Measurements from ENCODE around the gene NFIX. TPM values are rescaled to one million over a fixed set of nuclear protein-coding genes. Genes with fewer than 3 reads are reported as not detected.

Gene NFIX
- total and polyA plus RNA-seq, 9 of the 15 experiments (the other 6 are each of a cell fraction or from before 2014, with no cell fraction given) = 0.28 to 26.8 (median 5.4) TPM

DNA sequence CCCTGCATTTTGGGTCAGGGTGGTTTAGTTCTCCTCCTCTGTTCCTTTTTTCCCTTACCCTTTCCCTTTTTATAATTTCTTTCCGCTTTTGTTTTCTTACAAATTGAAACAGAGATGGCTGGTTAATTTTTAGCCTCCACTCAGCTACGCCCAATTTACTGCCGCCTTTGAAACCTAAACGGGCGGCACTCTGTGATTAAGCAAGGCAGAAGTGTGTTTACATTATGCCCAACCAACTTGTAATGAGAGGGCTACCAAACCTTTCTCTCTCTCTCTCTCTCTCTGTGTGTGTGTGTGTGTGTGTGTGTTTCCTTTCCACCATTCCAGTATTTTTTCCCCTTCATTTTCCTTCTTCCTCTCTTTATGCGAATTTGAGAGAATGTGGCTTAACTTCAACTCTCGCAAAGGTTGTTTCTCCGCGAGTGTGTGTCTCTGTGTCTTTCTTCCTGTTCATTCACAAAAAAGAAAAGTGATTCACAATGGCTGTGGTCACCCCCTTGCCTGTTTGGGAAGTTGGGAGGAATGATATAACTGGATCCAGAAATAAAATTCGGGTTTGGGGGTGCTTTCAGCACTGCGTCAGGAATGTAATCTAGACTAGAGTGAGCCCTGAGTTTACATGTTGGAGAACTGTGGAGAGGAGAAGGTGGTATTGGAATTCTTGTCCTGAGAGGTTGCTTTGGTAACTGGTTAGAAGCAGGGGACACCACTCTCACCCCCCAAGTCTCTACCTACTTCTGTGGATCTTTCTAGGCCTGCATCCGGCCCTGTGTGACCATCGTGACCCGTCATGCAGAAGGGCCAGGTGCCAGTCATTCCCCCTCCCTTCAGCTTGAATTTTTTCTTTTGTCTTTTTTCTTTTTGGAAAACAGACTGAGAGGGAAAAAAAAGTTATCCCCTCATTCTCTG, 31.4 kb downstream of the NFIX start:
- no peaks in the 10 kb centered on the region for H3K9me1 ChIP-seq (ENCODE audit: control insufficient read depth, insufficient read depth, low read length)
- ATAC-seq (no peak), FAIRE-seq (no peak), DNase-seq (ENCODE audit: extremely low read depth in 1 of 4, low spot score in 3 of 4) (no peak)
- H3K4me3 ChIP-seq = no peak overlapping the region
- H3K4me2 ChIP-seq (ENCODE audit: insufficient read depth, low read length) = no peak overlapping the region
- H2AFZ ChIP-seq (ENCODE audit: low read depth, low read length) = no peak overlapping the region
- intact Hi-C loops (cut with micrococcal nuclease) = no loop called here
- in situ Hi-C loops (cut with MboI) = loop anchor here (5.0 kb wide), 1 partner anchor 39 kb away; no protein-coding TSS in a partner anchor
- WGBS (ENCODE audit: insufficient coverage, low coverage, missing lambda C conversion rate) = 82% methylated on average over 12 of the region's 14 CpGs
- H3K9ac ChIP-seq (ENCODE audit: insufficient read depth in 1 of 2, low read depth in 2 of 2, low read length in 2 of 2) = no peak overlapping the region; a peak in 1 of 4 replicates
- peaks cover 49% of the 10 kb centered on the region; the same call in 2 of the 3 replicates for H3K36me3 ChIP-seq (ENCODE audit: control insufficient read depth, insufficient read depth, low read length)
- H4K20me1 ChIP-seq (replicated peaks; ENCODE audit: control insufficient read depth, insufficient read depth, low read length) = no peaks in the 10 kb centered on the region
- H3K4me1 ChIP-seq (replicated peaks in 1 of 2; ENCODE audit: control insufficient read depth in 2 of 2, insufficient read depth in 2 of 2, low read length in 2 of 2) = peaks cover 12 to 31% of the 10 kb centered on the region in 2 experiments; a peak in 3 of 5 replicates
- no peak for TF ChIP-seq ZNF140 (CRISPR knock-in tag; IDR thresholded peaks at IDR 0.05)
- TF ChIP-seq, protein P1, sequence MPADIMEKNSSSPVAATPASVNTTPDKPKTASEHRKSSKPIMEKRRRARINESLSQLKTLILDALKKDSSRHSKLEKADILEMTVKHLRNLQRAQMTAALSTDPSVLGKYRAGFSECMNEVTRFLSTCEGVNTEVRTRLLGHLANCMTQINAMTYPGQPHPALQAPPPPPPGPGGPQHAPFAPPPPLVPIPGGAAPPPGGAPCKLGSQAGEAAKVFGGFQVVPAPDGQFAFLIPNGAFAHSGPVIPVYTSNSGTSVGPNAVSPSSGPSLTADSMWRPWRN (IDR thresholded peaks at IDR 0.05; ENCODE audit: low read depth) = no peak
- TF ChIP-seq PRPF4 (IDR thresholded peaks at IDR 0.05; ENCODE audit: insufficient read depth, low read depth, low read length, poor library complexity, severe bottlenecking) = no peak
- TF ChIP-seq SMAD3 (CRISPR knock-in tag; conservative IDR thresholded peaks at IDR 0.05) = no peak
- H3K79me2 ChIP-seq (ENCODE audit: control insufficient read depth, insufficient read depth, low read length) = peaks cover 26% of the 10 kb centered on the region
- BruUV-seq (replicated peaks) = no TSS peak
- no peaks in the 10 kb centered on the region for H3K27me3 ChIP-seq (ENCODE audit: control insufficient read depth in 2 of 2, insufficient read depth in 2 of 2, low read length in 2 of 2)
- H3K9me3 ChIP-seq (replicated peaks; ENCODE audit: control insufficient read depth, insufficient read depth, low read depth, low read length) = no peaks in the 10 kb centered on the region
- CTCF ChIA-PET (ENCODE audit: low intra/inter-chr PET ratio) = no interaction called here
- H3K27ac ChIP-seq (ENCODE audit: extremely low read depth, low read depth, low read length) = no peak overlapping the region
- POLR2A ChIA-PET = interaction anchor here (0.6 to 0.8 kb wide), 2 partner anchors 10 to 14 kb away, joined by 3 to 4 read pairs; no protein-coding TSS in a partner anchor
